Measurements from ENCODE around the gene FLVCR1.

FLVCR1 gene

DNA sequence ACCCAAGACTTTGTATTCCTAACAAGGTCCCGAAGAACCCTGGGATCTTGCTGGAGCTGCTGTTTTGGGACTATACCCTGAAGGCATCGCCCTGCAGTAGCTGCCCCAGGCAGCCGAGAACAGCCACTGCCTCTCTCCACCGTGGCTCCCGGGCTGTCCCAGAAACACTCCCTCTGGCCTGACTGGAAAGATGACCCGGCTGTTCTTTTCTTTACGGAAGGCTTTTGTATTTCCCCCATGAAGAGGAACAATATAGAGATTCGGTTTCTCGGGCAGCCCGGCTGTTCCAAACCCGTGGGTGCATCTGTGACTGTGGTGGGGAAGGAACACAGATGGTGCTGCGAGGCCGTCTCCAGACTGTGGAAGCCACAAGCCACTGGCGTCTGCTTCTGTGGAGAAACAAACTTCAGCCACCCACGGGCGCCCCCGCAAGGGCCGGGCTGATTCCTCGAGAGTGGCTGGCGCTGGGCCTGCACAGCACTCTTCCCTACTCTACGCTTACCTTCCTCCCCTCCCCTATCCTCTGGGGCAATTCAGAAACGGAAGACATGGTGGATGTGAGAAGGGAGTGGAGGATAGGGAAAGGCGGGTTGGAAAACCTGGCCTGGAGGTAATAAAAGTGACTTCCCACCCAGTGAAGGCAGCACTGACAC is 58.5 kb downstream of the FLVCR1 start:
- no peak for DNase-seq

DNA sequence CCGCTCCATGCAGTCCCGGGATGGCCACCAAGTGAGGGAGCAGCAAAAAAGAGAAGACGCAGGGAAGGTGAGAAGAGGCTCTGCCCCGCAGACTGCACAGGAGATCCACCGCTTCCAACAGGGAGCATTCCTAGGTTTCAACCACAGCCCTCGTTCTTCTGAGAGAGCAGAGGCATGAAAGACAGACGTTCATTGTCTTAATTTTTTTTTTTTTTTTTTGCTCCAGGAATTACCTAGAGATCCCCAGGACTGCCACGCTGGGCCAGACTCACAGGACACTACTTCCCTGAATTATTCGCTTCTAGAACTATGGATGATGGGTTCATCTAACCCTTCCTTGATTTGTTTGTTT is 59.0 kb downstream of the FLVCR1 start:
- DNase-seq, result no peak

DNA sequence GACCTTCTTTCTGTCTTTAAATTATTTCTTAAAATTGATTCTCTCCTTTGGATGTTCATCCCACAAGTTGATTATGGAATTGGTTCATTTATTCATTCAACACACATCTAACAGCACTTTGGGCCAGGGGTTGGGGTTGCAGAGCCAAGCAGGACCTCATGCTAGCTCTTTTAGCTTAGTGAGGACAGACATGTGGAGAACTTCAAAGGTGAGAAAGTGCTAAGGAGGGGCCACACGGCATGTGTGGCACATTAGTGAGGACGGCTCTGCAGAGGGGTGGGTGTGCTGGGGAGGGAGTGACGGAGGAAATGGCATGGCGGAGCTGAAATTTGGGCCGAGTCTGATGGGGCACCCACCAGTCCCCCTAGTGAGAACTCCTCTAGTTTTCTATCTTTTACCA is 59.8 kb downstream of the FLVCR1 start:
- DNase-seq, result no peak

DNA sequence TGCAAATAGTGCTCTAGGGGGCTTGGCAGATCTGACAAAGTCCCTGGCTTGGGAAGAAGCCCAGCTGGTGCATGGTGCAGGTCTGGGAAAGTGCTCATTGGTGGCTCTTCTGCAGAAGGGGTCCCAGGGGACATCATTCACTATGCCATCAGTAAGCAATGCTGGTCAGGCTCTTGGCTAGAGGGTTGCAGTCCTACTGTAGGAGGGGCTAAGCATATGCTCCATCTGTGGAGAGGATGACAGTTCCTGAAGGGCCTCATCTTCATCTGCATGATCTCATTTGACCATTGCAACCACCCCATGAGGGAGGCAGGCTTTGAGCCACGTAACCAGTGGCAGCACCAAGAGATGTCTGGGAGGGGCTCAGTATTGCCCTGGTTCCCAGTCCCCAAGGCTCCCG is 60.7 kb downstream of the FLVCR1 start:
- no peak for DNase-seq

DNA sequence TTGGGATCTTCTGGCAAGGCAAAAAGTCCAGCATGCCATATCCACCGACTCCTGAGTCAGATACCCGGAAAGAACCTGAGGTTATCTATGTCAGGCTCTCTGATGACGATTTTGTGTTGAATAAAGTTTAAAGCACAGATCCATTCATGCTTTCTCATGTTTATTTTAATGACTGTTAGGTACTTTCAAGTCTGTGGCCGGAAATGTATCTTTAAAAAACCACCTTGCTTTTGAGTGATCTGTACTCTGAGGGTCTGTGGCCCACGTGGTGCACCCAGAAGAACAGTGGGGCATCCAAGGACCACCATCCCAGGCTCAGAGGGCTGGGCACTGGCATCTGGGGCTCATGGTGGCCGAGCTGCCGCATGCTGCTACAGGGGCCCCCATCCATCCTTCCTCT is 62.2 kb downstream of the FLVCR1 start:
- no peak for DNase-seq

DNA sequence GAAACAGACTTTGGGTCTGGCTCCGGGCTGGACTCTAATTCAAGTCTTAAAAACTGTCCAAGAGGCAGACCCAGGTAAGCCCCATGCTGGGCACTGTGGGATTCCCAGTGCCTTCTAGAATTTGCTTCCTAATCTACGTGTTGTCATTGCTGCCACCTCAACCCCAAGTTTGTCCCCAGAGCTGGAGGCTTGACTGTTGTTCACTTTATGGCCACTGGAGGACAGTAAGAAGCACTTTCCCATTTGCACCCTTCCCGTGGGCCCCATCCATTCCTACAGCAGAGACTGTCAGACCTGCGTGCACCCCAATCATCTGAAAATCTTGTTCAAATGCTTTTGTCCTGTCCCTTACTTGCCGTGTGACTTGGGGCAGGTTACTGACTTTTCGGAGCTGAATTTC is 62.8 kb downstream of the FLVCR1 start:
- DNase-seq, result no peak

DNA sequence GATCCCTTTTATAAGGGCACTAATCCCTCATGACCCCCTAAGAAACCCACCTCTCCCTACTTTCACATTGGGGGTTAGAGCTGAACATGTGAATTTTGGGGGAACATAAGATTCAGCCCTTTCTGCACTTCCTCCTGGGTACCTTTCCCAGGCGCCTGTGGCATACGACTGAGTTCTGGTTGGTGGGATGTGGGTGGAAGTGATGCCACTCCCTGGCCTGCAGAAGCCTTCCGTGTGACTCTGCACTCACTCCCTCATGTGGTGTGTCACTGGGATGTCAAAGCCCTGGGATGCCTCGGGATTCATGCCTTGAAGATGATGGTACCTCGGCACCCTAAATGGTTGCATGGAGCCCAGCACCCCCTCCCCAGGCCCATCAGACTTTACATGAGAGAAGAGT is 63.9 kb downstream of the FLVCR1 start:
- DNase-seq, result no peak

DNA sequence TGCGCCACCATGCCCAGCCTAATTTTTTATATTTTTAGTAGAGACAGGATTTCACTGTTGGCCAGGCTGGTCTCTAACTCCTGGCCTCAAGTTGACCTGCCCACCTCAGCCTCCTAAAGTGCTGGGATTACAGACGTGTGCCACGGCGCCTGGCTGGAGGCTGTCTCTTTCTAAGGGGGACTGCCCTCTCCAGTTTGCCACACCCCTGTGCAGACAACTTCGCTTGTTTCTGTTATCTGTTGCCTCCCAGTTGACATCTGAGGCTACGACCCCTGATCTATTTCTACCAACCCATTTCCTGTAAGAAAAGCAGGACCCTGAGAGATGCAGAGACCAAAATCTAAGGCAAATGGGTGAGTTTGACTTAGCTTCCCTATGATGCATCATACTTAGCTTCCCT is 68.3 kb downstream of the FLVCR1 start:
- DNase-seq, result no peak

DNA sequence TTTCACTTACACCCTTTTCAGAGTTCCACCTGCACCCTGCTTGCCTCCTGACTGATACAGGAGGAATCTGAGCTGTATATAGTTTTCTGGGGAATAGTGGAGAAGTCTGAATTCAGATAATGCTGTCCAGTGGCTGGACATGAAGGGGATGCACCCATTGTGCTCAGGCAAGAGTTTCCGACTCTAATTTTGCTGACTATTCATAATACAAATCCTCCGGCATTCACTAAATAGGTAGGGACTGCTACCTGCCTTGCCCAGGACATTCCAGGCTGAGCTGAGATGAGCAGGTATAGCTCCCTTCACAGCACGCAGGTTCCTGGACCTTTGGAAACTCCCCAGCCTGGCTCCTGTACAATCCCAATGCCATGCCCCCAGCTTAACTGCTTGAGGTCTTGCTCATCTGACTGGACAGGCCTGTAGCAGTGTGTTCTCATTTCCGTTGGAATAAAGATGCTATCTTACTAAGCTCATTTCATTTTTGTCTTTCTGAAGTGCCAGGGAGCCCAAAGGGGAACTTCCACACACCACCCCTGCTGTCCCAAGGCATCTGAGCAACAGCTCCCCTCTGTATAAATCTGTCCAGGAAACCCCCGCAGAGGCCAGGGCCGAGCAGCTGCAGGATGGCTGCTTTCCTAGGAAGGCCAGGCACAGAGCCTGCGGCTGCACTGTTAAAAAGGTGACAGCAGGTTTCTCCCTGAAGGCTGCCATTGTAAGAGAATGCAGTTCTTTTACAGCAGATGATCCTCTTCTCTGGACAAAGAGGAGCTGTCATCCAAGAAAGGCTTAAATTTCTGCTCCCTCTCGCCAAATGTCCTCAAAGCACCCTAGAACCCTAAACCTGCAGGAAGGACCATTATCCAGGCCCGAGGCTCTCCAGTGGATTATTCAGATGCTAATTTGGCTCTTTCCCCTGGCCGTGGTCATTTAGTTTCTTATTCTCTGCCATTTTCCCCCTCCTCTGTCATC is 70.5 kb downstream of the FLVCR1 start:
- no peak for DNase-seq

DNA sequence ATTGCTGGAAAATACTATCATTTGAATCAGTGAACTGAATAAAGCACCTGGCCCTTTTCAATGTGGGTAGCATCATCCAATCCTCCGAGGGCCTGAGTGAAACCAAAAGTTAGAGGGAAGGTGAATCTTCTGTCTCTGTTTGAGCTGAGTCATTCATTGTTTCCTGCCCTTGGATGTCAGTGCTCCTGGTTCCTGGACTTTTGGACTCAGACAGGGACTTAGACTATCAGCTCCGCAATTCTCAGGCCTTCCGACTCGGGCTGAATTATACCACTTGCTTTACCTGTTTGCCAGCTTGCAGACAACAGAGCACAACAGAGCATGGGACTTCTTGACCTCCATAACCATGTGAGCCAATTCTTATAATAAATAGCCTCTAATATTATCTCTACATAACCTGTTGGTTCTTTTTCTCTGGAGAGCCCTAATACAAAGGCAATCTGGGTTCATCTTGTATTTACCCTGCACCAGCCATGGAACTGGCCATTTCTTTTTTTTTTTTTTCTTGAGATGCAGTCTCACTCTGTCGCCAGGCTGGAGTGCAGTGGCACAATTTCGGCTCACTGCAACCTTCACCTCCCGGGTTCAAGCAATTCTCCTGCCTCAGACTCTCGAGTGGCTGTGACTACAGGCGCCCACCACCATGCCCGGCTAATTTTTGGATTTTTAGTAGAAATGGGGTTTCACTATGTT is 73.1 kb downstream of the FLVCR1 start:
- no peak for DNase-seq

DNA sequence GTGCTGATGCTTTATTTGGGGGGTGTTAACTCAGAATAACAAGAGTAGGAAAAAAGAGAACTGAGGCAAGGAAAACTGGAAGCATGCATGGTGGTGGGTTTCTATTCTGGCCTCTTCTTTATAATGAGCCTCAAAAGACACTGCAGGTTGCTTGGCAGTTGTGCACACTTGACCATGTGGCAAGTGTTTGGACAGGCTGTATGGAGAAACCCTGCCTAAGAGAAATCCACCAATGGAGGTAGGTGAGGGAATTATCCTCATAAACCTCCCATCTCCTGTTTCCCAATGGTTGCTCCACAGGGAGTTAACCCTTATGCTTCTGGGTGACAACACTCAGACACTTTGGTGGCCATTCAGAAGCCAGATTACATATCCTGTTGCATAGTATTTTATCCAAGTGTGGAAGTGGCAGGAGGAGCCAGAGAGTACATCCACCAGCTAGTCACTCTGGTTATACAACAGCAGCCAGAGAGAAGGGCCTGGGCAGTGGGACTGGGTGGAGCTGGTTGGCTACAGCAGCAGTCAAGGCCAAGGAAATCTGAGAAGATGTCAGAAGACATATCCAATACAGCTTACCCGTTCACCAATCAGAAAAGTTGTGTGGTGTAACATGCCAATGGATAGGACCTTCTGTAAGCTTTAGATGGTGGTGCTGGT is 75.9 kb downstream of the FLVCR1 start:
- DNase-seq, result no peak

DNA sequence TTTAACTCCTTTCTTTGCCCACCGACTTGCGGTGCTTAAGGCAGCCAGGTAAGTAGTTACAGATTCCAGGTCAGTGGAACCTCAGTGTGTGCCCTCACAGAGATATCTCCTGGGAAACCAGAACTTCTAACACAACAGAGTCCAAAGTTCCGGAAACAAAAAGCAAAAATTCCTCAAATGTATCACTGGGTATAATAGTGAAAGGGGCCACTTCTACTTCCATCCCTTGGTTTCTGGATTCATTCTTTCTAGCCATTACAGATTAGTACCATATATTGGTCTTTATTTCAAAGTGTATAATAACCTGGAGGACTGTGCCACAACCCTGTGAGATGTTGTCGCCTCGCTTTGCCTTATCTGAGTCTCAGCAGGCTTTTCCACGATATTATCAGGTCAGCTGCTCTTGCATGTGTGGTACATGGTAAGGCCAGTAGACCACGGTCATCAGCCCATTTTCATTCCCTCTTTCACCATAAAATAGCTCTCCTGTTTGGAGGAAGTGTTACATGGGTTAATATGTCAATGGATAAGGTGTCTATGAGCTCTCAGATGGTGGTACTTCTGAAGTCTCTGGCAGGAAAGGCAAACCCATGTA is 77.4 kb downstream of the FLVCR1 start:
- DNase-seq, result no peak

DNA sequence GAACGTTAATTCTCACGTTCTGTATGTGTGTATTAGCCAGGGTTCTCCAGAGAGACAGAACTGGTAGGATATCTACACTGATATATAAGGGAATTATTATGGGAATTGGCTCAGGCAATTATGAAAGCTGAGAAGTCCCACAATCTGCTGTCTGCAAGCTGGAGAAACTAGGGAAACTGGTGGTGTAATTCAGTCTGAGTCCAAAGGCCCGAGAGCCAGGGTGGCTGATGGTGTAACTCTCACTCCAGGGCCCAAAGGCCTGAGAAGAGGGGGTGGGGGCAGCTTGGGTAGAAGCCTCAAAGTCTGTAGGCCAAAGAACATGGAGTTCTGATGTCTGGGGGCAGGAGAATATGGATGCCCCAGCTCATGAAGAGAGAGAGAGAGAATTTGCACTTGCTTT is 79.0 kb downstream of the FLVCR1 start:
- DNase-seq, result no peak

DNA sequence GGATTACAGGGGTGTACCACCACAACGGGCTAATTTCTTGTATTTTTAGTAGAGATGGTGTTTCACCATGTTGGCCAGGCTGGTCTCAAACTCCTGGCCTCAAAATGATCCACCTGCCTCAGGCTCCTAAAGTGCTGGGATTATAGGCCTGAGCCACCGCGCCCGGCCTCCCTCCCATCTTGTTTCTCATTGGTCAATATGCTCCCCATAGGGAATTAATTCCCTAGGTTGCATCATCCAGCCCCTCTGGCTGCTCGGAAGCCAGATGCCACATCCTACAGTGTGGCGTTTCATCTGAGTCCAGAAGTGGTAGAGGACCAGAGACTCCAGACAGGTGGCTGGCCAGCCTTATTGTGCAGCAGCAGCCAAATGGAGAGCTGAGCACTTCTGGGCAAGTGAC is 80.8 kb downstream of the FLVCR1 start:
- no peak for DNase-seq

DNA sequence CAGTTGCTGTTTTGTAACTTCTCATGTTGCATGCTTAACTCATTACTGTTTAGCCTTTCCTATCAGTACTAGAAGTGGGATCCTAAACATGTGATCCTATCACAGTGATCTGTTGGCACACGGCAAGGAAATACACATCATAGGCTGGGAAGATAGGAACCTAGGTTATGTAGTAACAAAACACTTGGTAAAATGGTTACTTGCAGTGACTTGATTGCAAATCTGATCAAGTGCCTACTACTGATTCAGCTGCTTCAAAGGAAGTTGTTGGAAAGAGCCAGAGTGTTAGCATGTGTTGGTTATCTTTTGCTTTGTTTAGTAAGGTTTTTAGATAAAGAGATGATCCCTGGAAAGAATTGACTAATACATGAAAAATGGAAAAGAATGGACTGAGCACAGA is 83.4 kb downstream of the FLVCR1 start:
- DNase-seq, result no peak

DNA sequence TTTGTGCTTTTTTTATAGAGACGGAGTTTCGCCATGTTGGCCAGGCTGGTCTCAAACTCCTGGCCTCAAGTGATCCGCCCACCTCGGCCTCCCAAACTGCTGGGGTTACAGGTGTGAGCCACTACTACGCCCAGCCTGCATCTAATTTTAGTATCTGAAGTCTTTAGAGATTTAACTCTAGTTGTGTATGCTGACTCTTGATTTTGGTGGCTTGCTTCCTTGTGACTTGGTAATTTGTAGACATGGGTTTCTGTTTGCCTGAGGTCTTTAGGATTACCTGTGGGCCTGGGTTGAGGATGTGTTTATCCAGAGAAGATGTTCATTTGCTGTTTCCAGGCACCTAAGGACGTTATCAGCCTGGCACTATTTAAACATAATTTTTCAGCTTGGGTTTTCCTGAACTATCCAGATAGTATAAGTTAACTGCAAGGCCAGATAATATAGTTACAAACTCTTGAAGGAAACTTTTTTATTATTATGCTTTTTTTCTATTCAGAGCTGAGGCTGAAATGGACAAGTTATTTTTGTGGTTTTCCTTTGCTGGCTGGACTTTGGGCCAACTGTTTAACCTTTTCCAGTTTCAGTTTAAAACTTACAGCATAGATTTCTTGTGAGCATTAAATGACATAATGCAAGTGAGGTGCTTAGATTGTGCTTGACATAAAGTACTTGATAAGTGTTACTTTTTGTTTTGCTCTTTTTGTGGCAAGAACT is 84.8 kb downstream of the FLVCR1 start:
- no peak for DNase-seq

DNA sequence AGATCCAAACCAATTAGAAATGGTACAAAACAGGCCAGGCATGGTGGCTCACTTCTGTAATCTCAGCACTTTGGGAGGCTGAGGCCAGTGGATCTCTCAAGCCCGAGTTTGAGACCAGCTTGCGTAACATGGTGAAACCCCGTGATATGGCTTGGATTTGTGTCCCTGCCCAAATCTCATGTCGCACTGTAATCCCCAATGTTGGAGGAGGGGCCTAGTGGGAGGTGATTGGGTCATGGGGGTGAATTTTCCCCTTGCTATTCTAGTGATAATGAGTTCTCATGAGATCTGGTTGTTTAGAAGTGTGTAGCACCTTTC is 85.3 kb downstream of the FLVCR1 start:
- no peak for DNase-seq

DNA sequence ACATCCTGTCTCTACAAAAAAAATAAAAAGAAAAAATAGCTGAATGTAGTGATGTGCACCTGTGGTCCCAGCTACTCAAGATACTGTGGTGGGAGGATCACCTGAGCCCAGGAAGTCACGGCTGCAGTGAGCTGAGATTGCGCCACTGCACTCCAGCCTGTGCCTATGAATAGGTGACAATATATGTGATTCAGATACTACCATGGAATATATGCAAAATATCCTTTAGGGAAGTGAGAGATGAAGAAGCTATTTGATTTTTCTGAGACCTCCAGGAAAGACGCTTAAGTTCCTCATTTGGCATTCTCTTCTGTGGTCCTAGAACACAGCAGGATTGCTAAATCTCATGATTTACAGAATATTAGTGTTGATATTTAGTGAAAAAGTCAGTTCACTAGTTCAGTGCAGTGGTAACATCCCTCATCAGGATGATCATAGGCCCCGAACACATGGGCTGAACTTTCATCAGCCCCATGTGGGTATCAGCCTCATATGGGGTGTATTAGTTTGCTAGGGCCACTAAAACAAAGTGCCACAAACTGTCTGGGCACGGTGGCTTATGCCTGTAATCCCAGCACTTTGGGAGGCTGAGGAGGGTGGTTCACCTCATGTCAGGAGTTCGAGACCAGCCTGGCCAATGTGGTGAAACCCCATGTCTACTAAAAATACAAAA is 86.3 kb downstream of the FLVCR1 start:
- no peak for DNase-seq

DNA sequence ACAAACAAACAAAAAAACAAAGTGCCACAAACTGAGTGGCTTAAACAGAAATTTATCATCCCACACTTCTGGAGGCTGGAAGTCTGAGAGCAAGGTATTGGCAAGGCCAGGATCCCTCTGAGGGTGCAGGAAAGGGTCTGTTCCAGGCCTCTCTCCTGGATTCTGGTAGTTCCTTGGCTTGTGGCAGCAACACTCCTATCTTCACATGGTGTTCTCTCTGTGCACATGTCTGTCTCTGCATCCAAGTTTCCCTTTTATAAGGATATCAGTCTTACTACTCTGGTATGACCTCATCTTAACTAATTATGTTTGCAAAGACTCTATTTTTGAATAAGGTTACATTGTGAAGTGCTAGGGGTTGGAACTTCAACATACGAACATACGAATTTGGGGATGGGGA is 87.0 kb downstream of the FLVCR1 start:
- DNase-seq, result no peak

DNA sequence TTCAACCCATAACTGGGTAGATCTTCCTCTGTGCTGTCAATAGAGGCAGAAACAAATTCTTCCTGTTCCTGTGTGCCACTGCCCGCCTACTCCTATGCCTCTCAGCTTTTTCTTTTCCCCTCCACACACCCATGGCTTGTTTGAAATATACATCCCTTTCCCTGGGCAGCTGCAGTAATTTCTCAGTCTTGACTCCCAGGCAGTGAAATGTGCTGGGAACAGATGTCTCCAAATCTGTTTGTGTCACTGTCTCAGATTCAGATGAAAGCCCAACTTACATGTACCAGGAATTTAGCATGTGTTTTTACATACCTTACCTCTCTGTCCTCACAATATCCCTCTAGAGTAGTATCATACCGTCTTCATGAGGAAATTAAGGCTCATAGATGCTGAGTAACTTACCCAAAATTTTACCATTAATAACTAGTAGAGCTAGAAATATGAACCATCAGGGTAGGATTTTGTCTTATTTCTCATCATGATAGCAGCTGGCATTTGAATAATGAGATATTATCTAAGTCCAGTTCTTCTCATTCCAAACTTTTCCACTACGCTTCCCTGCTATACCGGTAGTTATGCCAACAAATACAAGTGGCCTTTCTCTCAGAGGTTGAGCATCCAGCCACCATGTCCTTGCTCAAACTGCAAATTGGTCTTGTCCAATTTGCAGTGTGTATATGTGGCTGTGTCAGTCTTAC is 87.5 kb downstream of the FLVCR1 start:
- no peak for DNase-seq

DNA sequence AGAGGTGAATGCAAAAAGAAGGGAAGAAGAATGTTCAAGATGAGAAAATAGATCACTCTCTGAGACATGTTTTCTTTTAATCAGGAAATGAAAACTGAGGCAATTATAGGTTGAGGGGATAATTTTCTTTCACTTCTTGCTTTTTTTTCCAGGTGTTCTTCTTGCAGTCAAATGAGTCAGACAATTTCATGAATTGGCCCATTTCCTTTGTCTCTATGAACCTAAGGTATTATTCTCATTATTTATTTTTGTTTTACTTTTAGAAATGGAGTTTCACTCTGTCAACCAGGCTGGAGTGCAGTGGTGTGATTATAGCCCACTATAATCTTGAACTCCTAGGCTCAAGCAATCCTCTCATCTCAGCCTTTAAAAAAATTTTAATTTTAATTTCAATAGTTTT is 88.8 kb downstream of the FLVCR1 start:
- DNase-seq, result no peak
